Liver (tissue), 9 donors: ENCODE results near the gene WNT3A. TPM values are rescaled to one million over a fixed set of nuclear protein-coding genes. Genes with fewer than 3 reads are reported as not detected.
"Not testable (repeated sequence)": the region's sequence is repeated elsewhere in the genome, so short reads cannot be mapped to it uniquely, and the experiment has no call there.

ENCODE experiments used
- DNase-seq: peaks from one replicate; pipeline ENCODE4 v3.0.0-alpha.2; 2017; ENCODE audit warnings: low spot score
- H3K27ac ChIP-seq, 2 donors: one replicate each; pipeline ENCODE4 v1.7.0; 2013; ENCODE audit warnings: inconsistent platforms in 2 of 2, low read length in 2 of 2, control low read depth in 1 of 2, low read depth in 1 of 2, mild to moderate bottlenecking in 1 of 2
- H3K27me3 ChIP-seq, 4 donors: one replicate each; pipeline versions ENCODE4 v1.6.1 to v1.7.0; 2013; ENCODE audit warnings: low read length in 3 of 4, inconsistent platforms in 1 of 4, mild to moderate bottlenecking in 1 of 4, moderate library complexity in 1 of 4; ENCODE audit not compliant: control insufficient read depth in 4 of 4, insufficient read depth in 4 of 4
- H3K36me3 ChIP-seq, 4 donors: one replicate each; pipeline versions ENCODE4 v1.6.1 to v1.7.0; 2013; ENCODE audit warnings: low read length in 3 of 4, mild to moderate bottlenecking in 3 of 4, low read depth in 1 of 4, moderate library complexity in 1 of 4; ENCODE audit not compliant: control insufficient read depth in 4 of 4, insufficient read depth in 3 of 4
- H3K4me1 ChIP-seq, 4 donors: one replicate each; pipeline versions ENCODE4 v1.6.1 to v1.7.0; 2013; ENCODE audit warnings: low read length in 3 of 4, mild to moderate bottlenecking in 3 of 4, moderate library complexity in 1 of 4; ENCODE audit not compliant: control insufficient read depth in 4 of 4, insufficient read depth in 4 of 4
- H3K4me3 ChIP-seq, 3 donors: one replicate each; pipeline versions ENCODE4 v1.6.1 to v1.7.0; 2013; ENCODE audit warnings: low read length in 3 of 3, control low read depth in 1 of 3, low read depth in 1 of 3, mild to moderate bottlenecking in 1 of 3
- H3K9ac ChIP-seq, 2 donors: one replicate each; pipeline ENCODE4 v1.7.0; 2013; ENCODE audit warnings: low read length in 2 of 2, mild to moderate bottlenecking in 2 of 2, moderate library complexity in 2 of 2, control low read depth in 1 of 2, low read depth in 1 of 2
- H3K9me3 ChIP-seq, 4 donors: one replicate each; pipeline versions ENCODE4 v1.6.1 to v1.7.0; 2013; ENCODE audit warnings: low read length in 3 of 4; ENCODE audit not compliant: control insufficient read depth in 4 of 4
- WGBS: extraction: QIAGEN DNeasy Blood & Tissue Kit; methylation state at CpG from one replicate; pipeline ENCODE4 v1.1.7; 2013; 5-methylcytosine and 5-hydroxymethylcytosine counted together
- polyA plus RNA-seq, 2 donors: library from polyadenylated mRNA; stranded (reverse) in 1 of 2; unstranded in 1 of 2; fragments of 200-250 nt in 1 of 2; fragments of >200 nt in 1 of 2; fragmentation: Nextera tagmentation in 1 of 2; extraction: Ambion mirVana in 1 of 2; gene quantifications; one replicate each; pipeline versions ENCODE4 v1.2.1 to v1.2.3, GENCODE V29; 2013 to 2015
- total RNA-seq, 2 donors: library from RNA; depleted of rRNA; stranded (reverse); fragments of >200 nt; gene quantifications; one replicate each; pipeline ENCODE4 v1.2.3, GENCODE V29; 2014
- donor health status: healthy.
- donor health status: healthy.
- donor health status: healthy.
- donor health status: healthy.
- donor health status: healthy.

The WNT3A gene
- total and polyA plus RNA-seq, 4 donors, result not detected

- not testable (repeated sequence) for H3K4me3 ChIP-seq, H3K9ac ChIP-seq, H3K4me1 ChIP-seq, H3K9me3 ChIP-seq, DNase-seq, H3K36me3 ChIP-seq, H3K27me3 ChIP-seq, H3K27ac ChIP-seq
- WGBS, result 90% methylated on average over 36 of the region's 36 CpGs
Observed at GRCh38 chr1:227970076-227970995, 36.5 kb upstream of the WNT3A start.

DNA sequence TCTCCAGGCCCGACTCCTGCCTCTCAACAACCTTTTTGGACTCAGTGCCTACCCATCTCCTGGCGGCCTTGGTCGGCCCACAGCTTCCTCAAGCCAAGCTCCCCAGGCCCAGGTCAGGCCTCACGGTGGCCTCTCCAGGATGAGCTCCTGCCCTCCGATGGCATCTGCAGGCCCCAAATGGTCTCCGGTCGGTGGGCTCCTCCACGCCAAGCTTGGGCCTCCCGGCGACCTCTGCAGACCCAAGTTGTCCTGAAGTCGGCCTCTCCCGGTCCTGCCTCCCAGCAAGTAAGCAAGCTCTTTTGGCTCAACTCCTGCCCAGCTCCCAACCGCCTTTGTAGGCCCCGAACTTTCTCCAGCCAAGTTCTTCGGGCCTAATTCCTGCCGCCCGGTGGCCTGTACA lies 35.6 kb upstream of the WNT3A start:
- DNase-seq, H3K4me1 ChIP-seq, H3K27ac ChIP-seq, H3K27me3 ChIP-seq, H3K9me3 ChIP-seq, H3K36me3 ChIP-seq, H3K4me3 ChIP-seq, H3K9ac ChIP-seq: not testable (repeated sequence)
- WGBS, result 98% methylated on average over 12 of the region's 17 CpGs

GRCh38 chr1:227971643-227972282 lies 35.0 kb upstream of the WNT3A start:
- H3K36me3 ChIP-seq, DNase-seq, H3K4me3 ChIP-seq, H3K27ac ChIP-seq, H3K27me3 ChIP-seq, H3K9me3 ChIP-seq, H3K4me1 ChIP-seq, H3K9ac ChIP-seq: not testable (repeated sequence)
- 88% methylated on average over 25 of the region's 27 CpGs for WGBS

- not testable (repeated sequence) for H3K4me1 ChIP-seq, H3K27ac ChIP-seq, H3K27me3 ChIP-seq, H3K9ac ChIP-seq, H3K4me3 ChIP-seq, H3K36me3 ChIP-seq, DNase-seq, H3K9me3 ChIP-seq
- WGBS, result 89% methylated on average over 16 of the region's 19 CpGs
Observed at GRCh38 chr1:227972283-227972679, 34.5 kb upstream of the WNT3A start.

DNA sequence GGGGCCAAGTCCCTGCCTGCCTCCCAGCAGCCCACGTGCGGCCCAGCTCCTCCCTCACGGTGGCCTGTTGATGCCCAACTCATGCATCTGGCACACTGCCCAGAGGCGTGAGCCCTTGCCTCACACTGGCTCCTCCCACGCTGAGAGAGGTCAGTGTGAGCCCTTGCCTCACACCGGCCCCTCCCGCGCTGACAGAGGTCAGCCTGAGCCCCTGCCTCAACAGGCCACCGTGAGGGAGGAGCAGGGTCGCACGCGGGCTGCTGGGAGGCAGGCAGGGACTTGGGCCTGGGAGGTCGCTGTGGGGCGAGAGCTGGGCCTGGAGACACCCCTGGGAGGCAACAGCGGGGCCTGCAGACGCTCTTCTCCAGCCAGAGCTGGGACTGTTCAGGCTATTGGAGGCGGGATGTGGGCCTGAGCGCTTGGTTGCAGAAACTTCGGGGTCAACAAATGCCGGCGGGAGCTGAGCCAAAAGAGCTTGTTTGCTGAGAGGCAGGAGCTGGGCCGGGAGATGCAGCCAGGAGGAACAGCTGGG lies 33.9 kb upstream of the WNT3A start:
- not testable (repeated sequence) for H3K4me3 ChIP-seq, H3K9me3 ChIP-seq, H3K4me1 ChIP-seq, H3K9ac ChIP-seq, H3K27ac ChIP-seq, H3K36me3 ChIP-seq, DNase-seq, H3K27me3 ChIP-seq
- 86% methylated on average over 22 of the region's 22 CpGs for WGBS

GRCh38 chr1:227973724-227974288 lies 33.0 kb upstream of the WNT3A start:
- DNase-seq, H3K9me3 ChIP-seq, H3K4me3 ChIP-seq, H3K27ac ChIP-seq, H3K27me3 ChIP-seq, H3K9ac ChIP-seq, H3K4me1 ChIP-seq, H3K36me3 ChIP-seq: not testable (repeated sequence)
- 88% methylated on average over 32 of the region's 32 CpGs for WGBS

- not testable (repeated sequence) for H3K9me3 ChIP-seq, H3K9ac ChIP-seq, DNase-seq, H3K36me3 ChIP-seq, H3K27ac ChIP-seq, H3K4me3 ChIP-seq, H3K4me1 ChIP-seq, H3K27me3 ChIP-seq
- WGBS, result 85% methylated on average over 17 of the region's 21 CpGs
Observed at GRCh38 chr1:227975583-227976283, 31.1 kb upstream of the WNT3A start.
